Fibroblast of villous mesenchyme (primary cell): ENCODE results near the gene PGA3. TPM values are rescaled to one million over a fixed set of nuclear protein-coding genes. Genes with fewer than 3 reads are reported as not detected.
A peak's percentile ranks its signal among the peaks of the same experiment; 100 is the strongest.

Source experiments
- DNase-seq: peaks from one replicate; pipeline ENCODE4 v3.0.0-alpha.2; 2010; ENCODE audit warnings: low read depth
- H3K4me3 ChIP-seq: 2 replicates; pipeline ENCODE4 v1.5.1; 2011; ENCODE audit warnings: low read depth, mild to moderate bottlenecking, low read length
- total RNA-seq: library from RNA; depleted of rRNA; stranded (reverse); fragments of >200 nt; gene quantifications from 2 replicates; pipeline ENCODE4 v1.2.3, GENCODE V29; 2012
- TF ChIP-seq, protein P1 (sequence below): IDR thresholded peaks from 2 replicates; pipeline ENCODE4 v1.5.1; 2012; ENCODE audit warnings: low read depth, mild to moderate bottlenecking, low read length; ENCODE audit not compliant: insufficient read depth

PGA3 gene
- total RNA-seq, 1 donor = not detected

DNA sequence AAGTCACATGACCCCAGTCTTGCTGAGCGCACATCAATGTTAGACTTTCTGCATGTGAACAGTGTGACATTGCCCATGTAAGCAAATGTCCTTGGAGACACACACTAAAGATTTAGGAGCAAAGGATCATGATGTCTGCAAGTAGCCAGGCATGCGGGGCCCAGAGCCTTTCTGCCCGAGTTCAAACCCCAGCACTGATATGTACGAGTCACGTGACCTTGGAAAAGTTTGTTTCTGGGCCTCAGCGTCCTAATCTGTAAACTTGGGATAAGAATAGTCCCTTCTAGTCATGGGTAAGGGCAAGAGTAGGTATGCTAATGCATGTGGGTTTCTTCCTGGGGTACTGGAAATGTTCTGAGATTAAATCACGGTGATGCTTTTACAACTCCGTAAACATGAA lies 16.8 kb upstream of the PGA3 start:
- DNase-seq = no peak
- TF ChIP-seq, protein P1, sequence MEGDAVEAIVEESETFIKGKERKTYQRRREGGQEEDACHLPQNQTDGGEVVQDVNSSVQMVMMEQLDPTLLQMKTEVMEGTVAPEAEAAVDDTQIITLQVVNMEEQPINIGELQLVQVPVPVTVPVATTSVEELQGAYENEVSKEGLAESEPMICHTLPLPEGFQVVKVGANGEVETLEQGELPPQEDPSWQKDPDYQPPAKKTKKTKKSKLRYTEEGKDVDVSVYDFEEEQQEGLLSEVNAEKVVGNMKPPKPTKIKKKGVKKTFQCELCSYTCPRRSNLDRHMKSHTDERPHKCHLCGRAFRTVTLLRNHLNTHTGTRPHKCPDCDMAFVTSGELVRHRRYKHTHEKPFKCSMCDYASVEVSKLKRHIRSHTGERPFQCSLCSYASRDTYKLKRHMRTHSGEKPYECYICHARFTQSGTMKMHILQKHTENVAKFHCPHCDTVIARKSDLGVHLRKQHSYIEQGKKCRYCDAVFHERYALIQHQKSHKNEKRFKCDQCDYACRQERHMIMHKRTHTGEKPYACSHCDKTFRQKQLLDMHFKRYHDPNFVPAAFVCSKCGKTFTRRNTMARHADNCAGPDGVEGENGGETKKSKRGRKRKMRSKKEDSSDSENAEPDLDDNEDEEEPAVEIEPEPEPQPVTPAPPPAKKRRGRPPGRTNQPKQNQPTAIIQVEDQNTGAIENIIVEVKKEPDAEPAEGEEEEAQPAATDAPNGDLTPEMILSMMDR = no peak
- no peak overlapping the region for H3K4me3 ChIP-seq

- peak; percentile 78 for DNase-seq
- TF ChIP-seq, protein P1 = peak; percentile 99
- H3K4me3 ChIP-seq = no peak overlapping the region
Measured at GRCh38 chr11:61187505-61188130, 15.7 kb upstream of the PGA3 start.

- DNase-seq = no peak
- no peak overlapping the region for H3K4me3 ChIP-seq
- TF ChIP-seq, protein P1 = no peak
Measured at GRCh38 chr11:61189933-61190332, 13.4 kb upstream of the PGA3 start.

GRCh38 chr11:61193596-61193995 lies 9.7 kb upstream of the PGA3 start:
- no peak for DNase-seq
- TF ChIP-seq, protein P1 = no peak
- no peak overlapping the region for H3K4me3 ChIP-seq

- TF ChIP-seq, protein P1 = no peak
- H3K4me3 ChIP-seq = no peak overlapping the region
- no peak for DNase-seq
Measured at GRCh38 chr11:61194169-61194671, 9.1 kb upstream of the PGA3 start.

DNA sequence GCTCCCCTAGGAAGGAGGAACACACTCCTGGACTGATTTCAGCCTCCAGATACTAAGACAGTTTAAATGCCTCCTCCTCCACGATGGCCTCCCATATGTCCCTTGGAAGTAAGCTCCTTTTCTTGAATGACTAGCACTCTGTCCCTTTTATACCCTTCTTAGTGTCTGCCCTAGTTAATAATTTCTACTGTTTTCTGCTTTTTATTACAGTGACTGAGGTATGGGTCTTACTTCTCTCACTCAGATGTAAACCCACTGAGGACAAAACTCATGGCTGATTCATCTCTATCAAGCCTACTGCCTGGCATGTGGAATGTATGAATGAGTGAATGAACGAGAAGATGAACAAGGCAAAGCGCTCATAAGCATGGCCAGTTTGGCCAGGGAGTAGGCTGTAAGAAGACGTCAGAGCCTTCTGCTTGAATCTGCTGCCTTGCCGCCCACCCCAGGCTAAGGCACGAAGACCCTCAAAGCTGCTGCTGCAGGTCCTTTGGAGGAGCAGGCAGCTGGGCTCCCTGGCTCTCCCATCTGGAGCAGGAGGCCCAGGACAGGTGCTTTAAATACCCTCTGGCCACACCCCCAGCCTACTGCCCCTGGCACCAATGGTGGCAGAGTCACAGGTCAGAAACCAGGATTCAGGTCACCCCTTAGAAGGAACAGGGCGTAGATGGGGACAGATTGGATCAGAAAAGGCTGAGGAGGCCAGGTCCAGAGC lies 8.2 kb upstream of the PGA3 start:
- H3K4me3 ChIP-seq = no peak overlapping the region
- TF ChIP-seq, protein P1 = no peak
- no peak for DNase-seq
